GM21528 (cell line): ENCODE measurements around the gene ZNF469.

ENCODE experiments used
- ATAC-seq: cut with Tn5 transposase; IDR thresholded peaks from one replicate; pipeline ENCODE4 v1.9.1; 2021; ENCODE audit warnings: mild to moderate bottlenecking, moderate library complexity; ENCODE audit not compliant: unreplicated experiment, low FRiP score

Gene ZNF469

GRCh38 chr16:88421301-88421700 is 38.5 kb downstream of the ZNF469 start:
- no peak for ATAC-seq

- no peak for ATAC-seq
Measured at GRCh38 chr16:88421871-88422433, 39.2 kb downstream of the ZNF469 start.

- ATAC-seq: no peak
Measured at GRCh38 chr16:88422733-88423447, 40.1 kb downstream of the ZNF469 start.

- ATAC-seq: no peak
Measured at GRCh38 chr16:88423448-88423850, 40.7 kb downstream of the ZNF469 start.

GRCh38 chr16:88424587-88425235 is 42.0 kb downstream of the ZNF469 start:
- no peak for ATAC-seq

GRCh38 chr16:88426018-88426417 is 43.3 kb downstream of the ZNF469 start:
- no peak for ATAC-seq

- no peak for ATAC-seq
Measured at GRCh38 chr16:88427376-88427775, 44.6 kb downstream of the ZNF469 start.

GRCh38 chr16:88428156-88428555 is 45.4 kb downstream of the ZNF469 start:
- ATAC-seq: no peak

GRCh38 chr16:88428616-88429386 is 46.0 kb downstream of the ZNF469 start:
- no peak for ATAC-seq

- ATAC-seq: no peak
Measured at GRCh38 chr16:88429387-88430184, 46.8 kb downstream of the ZNF469 start.

GRCh38 chr16:88430185-88430523 is 47.4 kb downstream of the ZNF469 start:
- ATAC-seq: no peak

- no peak for ATAC-seq
Measured at GRCh38 chr16:88430524-88431446, 48.0 kb downstream of the ZNF469 start.

GRCh38 chr16:88431651-88432050 is 48.9 kb downstream of the ZNF469 start:
- ATAC-seq: no peak

GRCh38 chr16:88432174-88432573 is 49.4 kb downstream of the ZNF469 start:
- ATAC-seq: no peak
